Medulla oblongata (tissue), 1 donor: ENCODE data around the gene IL21.
A peak's percentile ranks its signal among the peaks of the same experiment; 100 is the strongest.
"Not testable (repeated sequence)": the region's sequence is repeated elsewhere in the genome, so short reads cannot be mapped to it uniquely, and the experiment has no call there.

Experiments
- DNase-seq: peaks from one replicate; pipeline ENCODE4 v3.0.0-alpha.2; 2015; ENCODE audit errors: extremely low spot score

Gene IL21

GRCh38 chr4:122577808-122578781, 42.8 kb downstream of the IL21 start:
- peak; percentile 70 for DNase-seq

- DNase-seq, result no peak
Observed at GRCh38 chr4:122577189-122577553, 43.7 kb downstream of the IL21 start.

GRCh38 chr4:122576261-122577188, 44.3 kb downstream of the IL21 start:
- DNase-seq, result peak; percentile 88

GRCh38 chr4:122574347-122574746, 46.5 kb downstream of the IL21 start:
- not testable (repeated sequence) for DNase-seq

GRCh38 chr4:122562449-122562848, 58.4 kb downstream of the IL21 start:
- DNase-seq, result no peak
